A673 (cell line): ENCODE data around the gene INVS.

Experiments used
- EZH2 ChIP-seq: fragments of 200-600 bp; sonication (generic); IDR thresholded peaks from 2 replicates; pipeline ENCODE4 v1.6.1; 2017; ENCODE audit warnings: borderline replicate concordance, low read depth, mild to moderate bottlenecking, mixed read lengths, antibody characterized with exemption, low read length; ENCODE audit not compliant: poor library complexity, severe bottlenecking
- TF ChIP-seq, protein P1 (sequence below): fragments of 300-800, 200-600 bp; sonication (generic); conservative IDR thresholded peaks from 2 replicates; pipeline ENCODE4 v1.5.1; 2017; ENCODE audit warnings: low read depth, mild to moderate bottlenecking, antibody characterized with exemption, low read length, moderate library complexity, mixed read lengths

DNA sequence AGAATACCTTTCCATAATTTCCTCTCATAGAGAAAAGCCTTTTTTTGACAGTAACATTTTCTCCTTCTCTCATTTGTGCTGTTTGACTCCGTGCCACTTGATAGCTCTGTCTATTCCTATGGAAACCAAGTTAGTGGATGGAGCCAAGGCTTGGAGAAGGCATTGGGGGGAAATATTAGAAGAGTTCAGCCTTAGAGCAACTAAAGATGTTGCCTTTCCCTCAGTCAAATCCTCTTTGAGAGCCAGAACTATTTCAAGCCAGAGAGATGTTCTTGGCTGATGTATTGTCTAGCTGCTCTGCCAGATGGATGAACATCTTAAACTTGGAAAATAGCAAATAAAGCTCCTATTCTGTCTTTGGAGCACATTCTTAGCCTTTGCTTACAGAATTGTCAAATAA, 112.4 kb downstream of the INVS start:
- TF ChIP-seq EZH2, result no peak
- TF ChIP-seq, protein P1, sequence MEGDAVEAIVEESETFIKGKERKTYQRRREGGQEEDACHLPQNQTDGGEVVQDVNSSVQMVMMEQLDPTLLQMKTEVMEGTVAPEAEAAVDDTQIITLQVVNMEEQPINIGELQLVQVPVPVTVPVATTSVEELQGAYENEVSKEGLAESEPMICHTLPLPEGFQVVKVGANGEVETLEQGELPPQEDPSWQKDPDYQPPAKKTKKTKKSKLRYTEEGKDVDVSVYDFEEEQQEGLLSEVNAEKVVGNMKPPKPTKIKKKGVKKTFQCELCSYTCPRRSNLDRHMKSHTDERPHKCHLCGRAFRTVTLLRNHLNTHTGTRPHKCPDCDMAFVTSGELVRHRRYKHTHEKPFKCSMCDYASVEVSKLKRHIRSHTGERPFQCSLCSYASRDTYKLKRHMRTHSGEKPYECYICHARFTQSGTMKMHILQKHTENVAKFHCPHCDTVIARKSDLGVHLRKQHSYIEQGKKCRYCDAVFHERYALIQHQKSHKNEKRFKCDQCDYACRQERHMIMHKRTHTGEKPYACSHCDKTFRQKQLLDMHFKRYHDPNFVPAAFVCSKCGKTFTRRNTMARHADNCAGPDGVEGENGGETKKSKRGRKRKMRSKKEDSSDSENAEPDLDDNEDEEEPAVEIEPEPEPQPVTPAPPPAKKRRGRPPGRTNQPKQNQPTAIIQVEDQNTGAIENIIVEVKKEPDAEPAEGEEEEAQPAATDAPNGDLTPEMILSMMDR, result no peak
